Esophagus mucosa (tissue), 1 donor: ENCODE measurements around the gene IGHMBP2. TPM values are rescaled to one million over a fixed set of nuclear protein-coding genes. Genes with fewer than 3 reads are reported as not detected.

ENCODE experiments used
- ATAC-seq: fragments of 200-7000 bp; cut with Tn5 transposase; one replicate; pipeline ENCODE4 v1.9.1; 2020
- total RNA-seq: library from RNA; stranded (reverse); gene quantifications from one replicate; pipeline ENCODE4 v1.2.4, GENCODE V29; 2023
- donor health status: DM: yes; HTN: yes; CAD: no.

IGHMBP2 gene
- total RNA-seq, 1 donor from 2014 or later: 12.6 TPM

- peak; percentile 35 for ATAC-seq
These were observed 13.0 kb upstream of the IGHMBP2 start for GRCh38 chr11:68890490-68891231.

GRCh38 chr11:68891351-68891948, 12.2 kb upstream of the IGHMBP2 start:
- no peak for ATAC-seq

- no peak for ATAC-seq
These were observed 11.1 kb upstream of the IGHMBP2 start for GRCh38 chr11:68892576-68892975.

- peak; percentile 80 for ATAC-seq
These were observed 10.4 kb upstream of the IGHMBP2 start for GRCh38 chr11:68893282-68893681.

GRCh38 chr11:68896171-68896959, 7.3 kb upstream of the IGHMBP2 start:
- no peak for ATAC-seq

- no peak for ATAC-seq
These were observed 6.2 kb upstream of the IGHMBP2 start for GRCh38 chr11:68897441-68897840.

- ATAC-seq: no peak
These were observed 2.8 kb upstream of the IGHMBP2 start for GRCh38 chr11:68900835-68901381.

- ATAC-seq: peak; percentile 44
These were observed 657 bp downstream of the IGHMBP2 start for GRCh38 chr11:68904248-68904847.

GRCh38 chr11:68905421-68906360, 2.0 kb downstream of the IGHMBP2 start:
- no peak for ATAC-seq

- no peak for ATAC-seq
These were observed 4.6 kb downstream of the IGHMBP2 start for GRCh38 chr11:68908273-68908672.

- no peak for ATAC-seq
These were observed 7.3 kb downstream of the IGHMBP2 start for GRCh38 chr11:68910965-68911364.

GRCh38 chr11:68911731-68912130, 8.0 kb downstream of the IGHMBP2 start:
- peak; percentile 8 for ATAC-seq

GRCh38 chr11:68912254-68912653, 8.6 kb downstream of the IGHMBP2 start:
- ATAC-seq: no peak

GRCh38 chr11:68913188-68913587, 9.5 kb downstream of the IGHMBP2 start:
- ATAC-seq: no peak

- no peak for ATAC-seq
These were observed 11.1 kb downstream of the IGHMBP2 start for GRCh38 chr11:68914761-68915160.

- no peak for ATAC-seq
These were observed 12.7 kb downstream of the IGHMBP2 start for GRCh38 chr11:68916439-68916838.

- ATAC-seq: no peak
These were observed 19.9 kb downstream of the IGHMBP2 start for GRCh38 chr11:68923614-68924013.

GRCh38 chr11:68924073-68924925, 20.6 kb downstream of the IGHMBP2 start:
- ATAC-seq: no peak

GRCh38 chr11:68925611-68926010, 21.9 kb downstream of the IGHMBP2 start:
- ATAC-seq: no peak

- ATAC-seq: no peak
These were observed 23.8 kb downstream of the IGHMBP2 start for GRCh38 chr11:68927280-68928135.
